ENCODE data around the gene KIF20B. TPM values are rescaled to one million over a fixed set of nuclear protein-coding genes. Genes with fewer than 3 reads are reported as not detected.

The KIF20B gene
- total RNA-seq, 2 experiments from 2014 or later: 17.1 to 18.4 TPM

- ATAC-seq (ENCODE audit: poor library complexity): no peak
- ChIA-PET POLR2A (no interaction called here), CTCF (interaction anchor here (1.1 kb wide), 1 partner anchor 11 kb away, joined by 5 read pairs; no protein-coding TSS in a partner anchor)
- Histone ChIP-seq H3K36me3 (ENCODE audit: insufficient read depth, low read length) (peaks cover 11% of the 10 kb centered on the region), H3K4me1 (ENCODE audit: insufficient read depth, low read length) (no peaks in the 10 kb centered on the region), H3K9me3 (ENCODE audit: control insufficient read depth in 1 of 2, insufficient read depth in 1 of 2, low read length in 2 of 2) (no peaks in the 10 kb centered on the region), H3K4me3 (ENCODE audit: low read length) (no peak overlapping the region), H3K27me3 (ENCODE audit: control insufficient read depth in 1 of 2, insufficient read depth in 2 of 2, low read length in 2 of 2) (no peaks in the 10 kb centered on the region), H3K27ac (ENCODE audit: low read depth in 1 of 2, low read length in 2 of 2) (no peak overlapping the region)
- Mint-ChIP-seq H3K4me3 (no peak overlapping the region), H3K27me3 (no peaks in the 10 kb centered on the region), H3K4me1 (ENCODE audit: low read depth) (no peaks in the 10 kb centered on the region), H3K27ac (no peak overlapping the region), H3K36me3 (ENCODE audit: low read depth) (peaks cover 42% of the 10 kb centered on the region), H3K9me3 (peaks cover 3% of the 10 kb centered on the region)
- TF ChIP-seq CTCF (IDR thresholded peaks at IDR 0.05): no peak
- peak in 1 of 14 experiments; percentile 7 for DNase-seq
- intact Hi-C loops (cut with DNase I, micrococcal nuclease): no loop called here
Measured at GRCh38 chr10:89745903-89746302, 44.5 kb downstream of the KIF20B start.

- no peak for ATAC-seq (ENCODE audit: poor library complexity)
- Mint-ChIP-seq H3K4me3 (no peak overlapping the region), H3K27ac (no peak overlapping the region), H3K4me1 (ENCODE audit: low read depth) (no peaks in the 10 kb centered on the region), H3K9me3 (no peaks in the 10 kb centered on the region), H3K27me3 (no peaks in the 10 kb centered on the region), H3K36me3 (ENCODE audit: low read depth) (peaks cover 47% of the 10 kb centered on the region)
- H3K27ac ChIP-seq (ENCODE audit: low read depth in 1 of 2, low read length in 2 of 2): no peak overlapping the region
- H3K27me3 ChIP-seq (ENCODE audit: control insufficient read depth in 1 of 2, insufficient read depth in 2 of 2, low read length in 2 of 2): no peaks in the 10 kb centered on the region
- POLR2A ChIA-PET: no interaction called here
- H3K4me1 ChIP-seq (ENCODE audit: insufficient read depth, low read length): no peaks in the 10 kb centered on the region
- TF ChIP-seq CTCF (IDR thresholded peaks at IDR 0.05): no peak
- intact Hi-C loops (cut with DNase I, micrococcal nuclease): no loop called here
- DNase-seq: no peak
- H3K9me3 ChIP-seq (ENCODE audit: control insufficient read depth in 1 of 2, insufficient read depth in 1 of 2, low read length in 2 of 2): no peaks in the 10 kb centered on the region
- CTCF ChIA-PET: no interaction called here
- H3K36me3 ChIP-seq (ENCODE audit: insufficient read depth, low read length): peaks cover 8% of the 10 kb centered on the region
- H3K4me3 ChIP-seq (ENCODE audit: low read length): no peak overlapping the region
Measured at GRCh38 chr10:89750441-89750840, 49.1 kb downstream of the KIF20B start.

- Histone ChIP-seq H3K27ac (ENCODE audit: low read depth in 1 of 2, low read length in 2 of 2) (no peak overlapping the region), H3K4me1 (ENCODE audit: insufficient read depth, low read length) (no peaks in the 10 kb centered on the region), H3K9me3 (ENCODE audit: control insufficient read depth in 1 of 2, insufficient read depth in 1 of 2, low read length in 2 of 2) (no peaks in the 10 kb centered on the region), H3K36me3 (ENCODE audit: insufficient read depth, low read length) (peaks cover 9% of the 10 kb centered on the region), H3K4me3 (ENCODE audit: low read length) (no peak overlapping the region), H3K27me3 (ENCODE audit: control insufficient read depth in 1 of 2, insufficient read depth in 2 of 2, low read length in 2 of 2) (no peaks in the 10 kb centered on the region)
- POLR2A ChIA-PET: no interaction called here
- no peaks in the 10 kb centered on the region for H3K27me3 Mint-ChIP-seq
- intact Hi-C loops (cut with DNase I, micrococcal nuclease): no loop called here
- DNase-seq (no peak), ATAC-seq (ENCODE audit: poor library complexity) (no peak)
- no peak for TF ChIP-seq CTCF (IDR thresholded peaks at IDR 0.05)
- no peak overlapping the region for H3K27ac Mint-ChIP-seq
- peaks cover 58% of the 10 kb centered on the region for H3K36me3 Mint-ChIP-seq (ENCODE audit: low read depth)
- no peaks in the 10 kb centered on the region for H3K9me3 Mint-ChIP-seq
- no peak overlapping the region for H3K4me3 Mint-ChIP-seq
- CTCF ChIA-PET: no interaction called here
- H3K4me1 Mint-ChIP-seq (ENCODE audit: low read depth): no peaks in the 10 kb centered on the region
Measured at GRCh38 chr10:89755374-89755773, 54.0 kb downstream of the KIF20B start.

All from CD4-positive, alpha-beta T cell (primary cell).